PC-9 (cell line): ENCODE data around the gene HMG20A. TPM values are rescaled to one million over a fixed set of nuclear protein-coding genes. Genes with fewer than 3 reads are reported as not detected.

Experiments
- BruUV-seq: library from RNA; stranded (reverse); fragments of 400-500 nt; replicated peaks from 2 replicates; lab custom pipeline; 2021; lab: Mats Ljungman, UMichigan
- CTCF ChIA-PET: fragments of 300-600 bp; sonication (Branson Sonifier 250); formaldehyde crosslinking; loops from one replicate; lab custom pipeline; 2022; ENCODE audit warnings: antibody characterized with exemption; lab: Charles Lee
- POLR2A ChIA-PET: fragments of 300-600 bp; sonication (Branson Sonifier 250); formaldehyde crosslinking; loops from one replicate; lab custom pipeline; 2022; ENCODE audit warnings: antibody characterized with exemption; ENCODE audit not compliant: unreplicated experiment; lab: Charles Lee
- DNase-seq, 2 experiments: peaks; one replicate each; pipeline versions ENCODE4 v3.0.0 to v3.0.0-alpha.2; 2015 to 2022; ENCODE audit warnings: mixed read lengths in 1 of 2
- H2AFZ ChIP-seq: fragments of 200-600 bp; sonication (generic); 2 replicates; pipeline ENCODE4 v1.8.1; 2017; ENCODE audit warnings: antibody characterized with exemption
- H3F3A ChIP-seq: fragments of 200-600 bp; sonication (generic); 2 replicates; pipeline ENCODE4 v1.8.1; 2017; ENCODE audit warnings: antibody characterized with exemption, mild to moderate bottlenecking, low read depth; ENCODE audit not compliant: insufficient read depth
- H3K27ac ChIP-seq: fragments of 200-600 bp; sonication (generic); 2 replicates; pipeline ENCODE4 v1.6.1; 2016; ENCODE audit warnings: mixed run types
- H3K27me3 ChIP-seq: fragments of 200-600 bp; sonication (generic); 2 replicates; pipeline ENCODE4 v1.6.1; 2016; ENCODE audit warnings: low read depth, mixed run types; ENCODE audit not compliant: insufficient read depth
- H3K36me3 ChIP-seq: fragments of 200-600 bp; sonication (generic); 2 replicates; pipeline ENCODE4 v1.6.1; 2016; ENCODE audit warnings: low read depth, mixed run types
- H3K4me1 ChIP-seq: fragments of 200-600 bp; sonication (generic); replicated peaks from 2 replicates; pipeline ENCODE4 v1.6.1; 2016; ENCODE audit warnings: mixed run types; ENCODE audit not compliant: insufficient read depth
- H3K4me2 ChIP-seq: fragments of 200-600 bp; sonication (generic); 2 replicates; pipeline ENCODE4 v1.6.1; 2017; ENCODE audit warnings: mixed run types
- H3K4me3 ChIP-seq: fragments of 200-600 bp; sonication (generic); 2 replicates; pipeline ENCODE4 v1.6.1; 2016; ENCODE audit warnings: mixed run types
- H3K79me2 ChIP-seq: fragments of 200-600 bp; sonication (generic); 2 replicates; pipeline ENCODE4 v1.6.1; 2017; ENCODE audit warnings: low read depth, mixed run types
- H3K9me2 ChIP-seq: fragments of 200-600 bp; sonication (generic); 2 replicates; pipeline ENCODE4 v1.8.1; 2017; ENCODE audit warnings: mild to moderate bottlenecking; ENCODE audit not compliant: insufficient read depth
- H3K9me3 ChIP-seq: fragments of 200-600 bp; sonication (generic); 2 replicates; pipeline ENCODE4 v1.8.1; 2016; ENCODE audit warnings: low read depth; ENCODE audit not compliant: insufficient read depth
- H4K20me1 ChIP-seq: fragments of 200-600 bp; sonication (generic); 2 replicates; pipeline ENCODE4 v1.8.1; 2017; ENCODE audit not compliant: insufficient read depth
- CTCF ChIP-seq: fragments of 200-600 bp; sonication (generic); conservative IDR thresholded peaks from 2 replicates; pipeline ENCODE4 v1.6.1; 2017; ENCODE audit warnings: mixed run types, antibody characterized with exemption, mild to moderate bottlenecking, moderate library complexity
- EZH2 ChIP-seq: fragments of 200-600 bp; sonication (generic); IDR thresholded peaks from 2 replicates; pipeline ENCODE4 v1.8.0; 2017; ENCODE audit warnings: antibody characterized with exemption, low read depth
- intact Hi-C: fragments of 100-400 bp; cut with micrococcal nuclease; formaldehyde crosslinking; loops from one replicate; pipeline ENCODE4 v1.10.0; 2022; ENCODE audit not compliant: unreplicated experiment
- total RNA-seq: library from RNA; stranded (reverse); gene quantifications from 2 replicates; pipeline ENCODE4 v1.2.3, GENCODE V29; 2021

Gene HMG20A
- total RNA-seq, 1 experiment from 2014 or later, result 33.4 TPM

- no peaks in the 10 kb centered on the region for H3K9me3 ChIP-seq
- no peak overlapping the region for H3K4me3 ChIP-seq
- H3K4me2 ChIP-seq, result peak overlapping the region; percentile 42
- peak; percentile 29 to 76 for DNase-seq
- BruUV-seq, result no TSS peak
- H4K20me1 ChIP-seq, result no peaks in the 10 kb centered on the region
- no peaks in the 10 kb centered on the region for H3K27me3 ChIP-seq
- POLR2A ChIA-PET, result no interaction called here
- H3K27ac ChIP-seq, result peak overlapping the region; percentile 63
- CTCF ChIA-PET, result interaction anchor here (0.7 kb wide), 1 partner anchor 46 kb away, joined by 4 read pairs; no protein-coding TSS in a partner anchor
- no peaks in the 10 kb centered on the region for H3K79me2 ChIP-seq
- no peak overlapping the region for H2AFZ ChIP-seq
- TF ChIP-seq EZH2 (no peak), CTCF (no peak)
- intact Hi-C loops, result no loop called here
- H3F3A ChIP-seq, result peaks cover 16% of the 10 kb centered on the region; the same call in 1 of the 2 replicates
- H3K9me2 ChIP-seq, result no peaks in the 10 kb centered on the region
- no peaks in the 10 kb centered on the region for H3K36me3 ChIP-seq
- peaks cover 58% of the 10 kb centered on the region for H3K4me1 ChIP-seq
Observed at GRCh38 chr15:77503240-77503639, 82.6 kb downstream of the HMG20A start.

- H3K27ac ChIP-seq, result peak overlapping the region; percentile 63; the same call in 1 of the 2 replicates
- TF ChIP-seq CTCF (no peak), EZH2 (no peak)
- H3K9me2 ChIP-seq, result no peaks in the 10 kb centered on the region
- H3K4me1 ChIP-seq, result peaks cover 61% of the 10 kb centered on the region
- H3K4me3 ChIP-seq, result no peak overlapping the region
- BruUV-seq, result no TSS peak
- no peaks in the 10 kb centered on the region for H3K36me3 ChIP-seq
- no peaks in the 10 kb centered on the region for H3K9me3 ChIP-seq
- DNase-seq, result no peak
- no peaks in the 10 kb centered on the region for H3K79me2 ChIP-seq
- H2AFZ ChIP-seq, result no peak overlapping the region
- ChIA-PET CTCF (no interaction called here), POLR2A (no interaction called here)
- H3K4me2 ChIP-seq, result peak overlapping the region; percentile 42; the same call in 1 of the 2 replicates
- no peaks in the 10 kb centered on the region for H4K20me1 ChIP-seq
- intact Hi-C loops, result no loop called here
- H3K27me3 ChIP-seq, result no peaks in the 10 kb centered on the region
- peaks cover 16% of the 10 kb centered on the region; the same call in 1 of the 2 replicates for H3F3A ChIP-seq
Observed at GRCh38 chr15:77503764-77504163, 83.1 kb downstream of the HMG20A start.

- Histone ChIP-seq H3K4me3 (no peak overlapping the region), H3K9me3 (no peaks in the 10 kb centered on the region), H4K20me1 (no peaks in the 10 kb centered on the region), H3F3A (peaks cover 16% of the 10 kb centered on the region; the same call in 1 of the 2 replicates), H3K27me3 (no peaks in the 10 kb centered on the region), H3K27ac (no peak overlapping the region), H3K4me1 (peaks cover 61% of the 10 kb centered on the region), H2AFZ (no peak overlapping the region), H3K79me2 (no peaks in the 10 kb centered on the region), H3K4me2 (peak overlapping the region; percentile 42; the same call in 1 of the 2 replicates), H3K9me2 (no peaks in the 10 kb centered on the region), H3K36me3 (no peaks in the 10 kb centered on the region)
- no peak for TF ChIP-seq CTCF
- TF ChIP-seq EZH2, result no peak
- no TSS peak for BruUV-seq
- no peak for DNase-seq
- POLR2A ChIA-PET, result no interaction called here
- intact Hi-C loops, result no loop called here
- CTCF ChIA-PET, result no interaction called here
Observed at GRCh38 chr15:77504306-77504705, 83.6 kb downstream of the HMG20A start.
